K562 (cell line): ENCODE data around the gene SIRT4. TPM values are rescaled to one million over a fixed set of nuclear protein-coding genes. Genes with fewer than 3 reads are reported as not detected.

ENCODE experiments used
- ATAC-seq: fragments of 200-7000 bp; cut with Tn5 transposase; 3 replicates; pipeline ENCODE4 v1.9.1; 2020; ENCODE audit warnings: moderate library complexity
- BruUV-seq: library from RNA; stranded (reverse); fragments of 400-500 nt; replicated peaks from 2 replicates; lab custom pipeline; 2021; lab: Mats Ljungman, UMichigan
- CTCF ChIA-PET: fragments of 300-600 bp; formaldehyde crosslinking; extraction: SDS; loops from one replicate; lab custom pipeline; 2021; ENCODE audit warnings: low intra/inter-chr PET ratio; lab: Yijun Ruan, JAX
- POLR2A ChIA-PET: fragments of 300-600, 350-650 bp; sonication (Branson Sonifier 250); formaldehyde crosslinking; extraction: SDS; loops from one replicate; lab custom pipeline; 2021; ENCODE audit warnings: antibody characterized with exemption, inconsistent platforms; lab: Yijun Ruan, JAX
- DNase-seq, 4 experiments: peaks; one replicate each; pipeline versions ENCODE4 v3.0.0 to v3.0.0-alpha.2; 2011 to 2018; ENCODE audit warnings: low spot score in 3 of 4, mixed read lengths in 3 of 4; ENCODE audit errors: extremely low read depth in 1 of 4
- FAIRE-seq: peaks from 2 replicates; lab custom pipeline; 2011; peaks lifted over from hg19 to GRCh38; lab: Jason Lieb, UNC
- H2AFZ ChIP-seq: 2 replicates; pipeline ENCODE4 v1.6.0; 2011; ENCODE audit warnings: low read depth, low read length, control low read depth, inconsistent platforms
- H3K27ac ChIP-seq: fragments of 200-600 bp; 3 replicates; pipeline ENCODE4 v1.8.0; 2011; ENCODE audit warnings: low read depth, mild to moderate bottlenecking, control low read depth, inconsistent platforms, low read length, moderate library complexity, mixed read lengths; ENCODE audit errors: extremely low read depth
- H3K27me3 ChIP-seq, 2 experiments: fragments of 300-600 bp in 1 of 2; 2 replicates in 1 of 2; 3 replicates in 1 of 2; pipeline versions ENCODE4 v1.6.0 to v1.8.0; 2011; ENCODE audit warnings: inconsistent platforms in 2 of 2, low read length in 2 of 2, mild to moderate bottlenecking in 1 of 2, mixed read lengths in 1 of 2, moderate library complexity in 1 of 2; ENCODE audit not compliant: control insufficient read depth in 2 of 2, insufficient read depth in 2 of 2
- H3K36me3 ChIP-seq: fragments of 300-600 bp; 3 replicates; pipeline ENCODE4 v1.8.0; 2011; ENCODE audit warnings: mild to moderate bottlenecking, low read length, inconsistent platforms; ENCODE audit not compliant: control insufficient read depth, insufficient read depth
- H3K4me1 ChIP-seq, 2 experiments: fragments of 200-600 bp in 1 of 2; replicated peaks in 1 of 2; 2 replicates in 1 of 2; 3 replicates in 1 of 2; pipeline versions ENCODE4 v1.5.1 to v1.8.0; 2011; ENCODE audit warnings: inconsistent platforms in 2 of 2, low read length in 2 of 2, mild to moderate bottlenecking in 1 of 2, mixed read lengths in 1 of 2, moderate library complexity in 1 of 2; ENCODE audit not compliant: control insufficient read depth in 2 of 2, insufficient read depth in 2 of 2
- H3K4me2 ChIP-seq: 2 replicates; pipeline ENCODE4 v1.6.1; 2011; ENCODE audit warnings: low read length, control low read depth, inconsistent platforms, mixed read lengths; ENCODE audit not compliant: insufficient read depth
- H3K4me3 ChIP-seq: fragments of 200-600 bp; sonication (generic), shearing (Covaris generic); 2 replicates; pipeline ENCODE4 v1.5.1; 2016; ENCODE audit warnings: control low read depth, inconsistent platforms
- H3K79me2 ChIP-seq: fragments of 200-600 bp; 3 replicates; pipeline ENCODE4 v1.8.0; 2011; ENCODE audit warnings: low read length, inconsistent platforms; ENCODE audit not compliant: control insufficient read depth, insufficient read depth
- H3K9ac ChIP-seq, 2 experiments: 2 replicates each; pipeline versions ENCODE4 v1.6.0 to v1.6.1; 2011; ENCODE audit warnings: low read depth in 2 of 2, low read length in 2 of 2, control low read depth in 1 of 2, inconsistent platforms in 1 of 2, mild to moderate bottlenecking in 1 of 2, mixed read lengths in 1 of 2; ENCODE audit not compliant: insufficient read depth in 1 of 2
- H3K9me1 ChIP-seq: one replicate; pipeline ENCODE4 v1.6.0; 2011; ENCODE audit warnings: inconsistent platforms, mild to moderate bottlenecking, low read length, moderate library complexity; ENCODE audit not compliant: control insufficient read depth, insufficient read depth
- H3K9me3 ChIP-seq: replicated peaks from 2 replicates; pipeline ENCODE4 v1.5.1; 2011; ENCODE audit warnings: low read depth, low read length, inconsistent platforms; ENCODE audit not compliant: control insufficient read depth, insufficient read depth
- H4K20me1 ChIP-seq: replicated peaks from 2 replicates; pipeline ENCODE4 v1.6.1; 2011; ENCODE audit warnings: low read length, inconsistent platforms, mixed read lengths; ENCODE audit not compliant: control insufficient read depth, insufficient read depth
- FOXK1 ChIP-seq: sonication (generic); formaldehyde crosslinking; IDR thresholded peaks from 2 replicates; pipeline ENCODE4 v1.8.0; 2022; ENCODE audit warnings: missing genetic modification reagents, mild to moderate bottlenecking, borderline replicate concordance
- RAD21 ChIP-seq, 2 experiments: fragments of 250-450 bp in 1 of 2; fragments of 450-650 bp in 1 of 2; sonication (Bioruptor Pico) in 1 of 2; formaldehyde crosslinking in 1 of 2; IDR thresholded peaks in 1 of 2; conservative IDR thresholded peaks in 1 of 2; 2 replicates each; pipeline versions ENCODE4 v1.4.0 to v1.8.0; 2020 to 2022; ENCODE audit warnings: mild to moderate bottlenecking in 2 of 2, moderate library complexity in 1 of 2
- REST ChIP-seq, 2 experiments: fragments of 450-650 bp; formaldehyde crosslinking in 1 of 2; IDR thresholded peaks; 2 replicates each; pipeline versions ENCODE4 v1.4.0 to v1.6.1; 2014 to 2020; ENCODE audit warnings: mild to moderate bottlenecking in 2 of 2, borderline replicate concordance in 1 of 2, low read depth in 1 of 2
- SMC3 ChIP-seq: conservative IDR thresholded peaks from 2 replicates; pipeline ENCODE4 v1.6.1; 2011; ENCODE audit warnings: low read depth, low read length, improper control_type of control experiment; ENCODE audit not compliant: insufficient read depth
- WGBS: fragments of 100-300 bp; shearing (Covaris generic); methylation state at CpG from one replicate; pipeline ENCODE4 v1.1.6; 2016; ENCODE audit warnings: low coverage, mixed read lengths; ENCODE audit not compliant: insufficient coverage; ENCODE audit errors: missing lambda C conversion rate; 5-methylcytosine and 5-hydroxymethylcytosine counted together
- in situ Hi-C: fragments of 300-500 bp; cut with MboI; formaldehyde crosslinking; loops from 4 replicates; pipeline ENCODE4 v1.15.0; 2018; ENCODE audit warnings: inconsistent platforms, mixed read lengths
- intact Hi-C: fragments of 100-400 bp; cut with micrococcal nuclease; formaldehyde crosslinking; loops from 2 replicates; pipeline ENCODE4 v1.14.2; 2022
- polyA plus RNA-seq, 8 experiments: library from polyadenylated mRNA; depleted of rRNA in 4 of 8; stranded (reverse) in 5 of 8; unstranded in 3 of 8; fragments of >200 nt; fragmentation: Nextera tagmentation in 2 of 8; fragmentation: Illumina TruSeq in 1 of 8; extraction: Ambion mirVana in 2 of 8; extraction: Trizol in 1 of 8; gene quantifications; 2 replicates each; pipeline versions ENCODE4 v1.2.1 to v1.2.3, GENCODE V29; 2011 to 2014; ENCODE audit warnings: inconsistent platforms in 1 of 8, missing spikeins in 1 of 8
- total RNA-seq, 7 experiments: library from RNA; depleted of rRNA in 6 of 7; stranded (reverse); fragments of >200 nt in 6 of 7; fragmentation: Illumina TruSeq in 2 of 7; extraction: Trizol in 2 of 7; gene quantifications; 2 replicates each; pipeline versions ENCODE4 v1.2.1 to v1.2.3, GENCODE V29; 2011 to 2021; ENCODE audit warnings: low replicate concordance in 1 of 7
- TF ChIP-seq, protein P1 (sequence below), 3 experiments: IDR thresholded peaks in 2 of 3; conservative IDR thresholded peaks in 1 of 3; 2 replicates each; pipeline ENCODE4 v1.5.1; 2011 to 2012; ENCODE audit warnings: low read length in 3 of 3, mild to moderate bottlenecking in 3 of 3, control low read depth in 2 of 3, improper control_type of control experiment in 1 of 3, inconsistent platforms in 1 of 3, low read depth in 1 of 3, mixed read lengths in 1 of 3, moderate library complexity in 1 of 3; ENCODE audit not compliant: insufficient read depth in 2 of 3

Gene SIRT4
- total and polyA plus RNA-seq, 9 of the 15 experiments (the other 6 are each of a cell fraction or from before 2014, with no cell fraction given) = 0.86 to 5.2 (median 2.4) TPM

- ChIA-PET POLR2A (no interaction called here), CTCF (interaction anchor here (0.6 kb wide), 1 partner anchor 138 kb away, joined by 3 read pairs; no protein-coding TSS in a partner anchor)
- WGBS = 7% methylated on average over 17 of the region's 19 CpGs
- no peaks in the 10 kb centered on the region for H3K79me2 ChIP-seq
- H2AFZ ChIP-seq = no peak overlapping the region
- no peak overlapping the region for H3K27ac ChIP-seq
- no peak overlapping the region for H3K4me2 ChIP-seq
- 0 out of 4 replicates have a peak overlapping the region, but pooled peaks of 1 of the 2 experiments have one; percentile 29 for H3K9ac ChIP-seq
- in situ Hi-C loops (no loop called here), intact Hi-C loops (loop anchor here (5.0 kb wide), 1 partner anchor 131 kb away; no protein-coding TSS in a partner anchor)
- no peaks in the 10 kb centered on the region for H3K9me1 ChIP-seq
- H3K27me3 ChIP-seq = peaks cover 23 to 59% of the 10 kb centered on the region in 2 experiments; a peak in 4 of 5 replicates
- ATAC-seq (peak; percentile 42), FAIRE-seq (no peak), DNase-seq (no peak)
- no TSS peak for BruUV-seq
- H3K36me3 ChIP-seq = no peaks in the 10 kb centered on the region
- no peak overlapping the region for H3K4me3 ChIP-seq
- H3K4me1 ChIP-seq = peaks cover 0 to 24% of the 10 kb centered on the region in 2 experiments; a peak in 3 of 5 replicates
- H3K9me3 ChIP-seq = no peaks in the 10 kb centered on the region
- H4K20me1 ChIP-seq = peaks cover 14% of the 10 kb centered on the region; the same call in 1 of the 2 replicates
- TF ChIP-seq, protein P1, sequence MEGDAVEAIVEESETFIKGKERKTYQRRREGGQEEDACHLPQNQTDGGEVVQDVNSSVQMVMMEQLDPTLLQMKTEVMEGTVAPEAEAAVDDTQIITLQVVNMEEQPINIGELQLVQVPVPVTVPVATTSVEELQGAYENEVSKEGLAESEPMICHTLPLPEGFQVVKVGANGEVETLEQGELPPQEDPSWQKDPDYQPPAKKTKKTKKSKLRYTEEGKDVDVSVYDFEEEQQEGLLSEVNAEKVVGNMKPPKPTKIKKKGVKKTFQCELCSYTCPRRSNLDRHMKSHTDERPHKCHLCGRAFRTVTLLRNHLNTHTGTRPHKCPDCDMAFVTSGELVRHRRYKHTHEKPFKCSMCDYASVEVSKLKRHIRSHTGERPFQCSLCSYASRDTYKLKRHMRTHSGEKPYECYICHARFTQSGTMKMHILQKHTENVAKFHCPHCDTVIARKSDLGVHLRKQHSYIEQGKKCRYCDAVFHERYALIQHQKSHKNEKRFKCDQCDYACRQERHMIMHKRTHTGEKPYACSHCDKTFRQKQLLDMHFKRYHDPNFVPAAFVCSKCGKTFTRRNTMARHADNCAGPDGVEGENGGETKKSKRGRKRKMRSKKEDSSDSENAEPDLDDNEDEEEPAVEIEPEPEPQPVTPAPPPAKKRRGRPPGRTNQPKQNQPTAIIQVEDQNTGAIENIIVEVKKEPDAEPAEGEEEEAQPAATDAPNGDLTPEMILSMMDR (IDR thresholded peaks at IDR 0.05 in 2 of 3, conservative IDR thresholded peaks at IDR 0.05 in 1 of 3; ENCODE audit: insufficient read depth in 2 of 3, low read depth in 1 of 3, low read length in 3 of 3) = peak; percentile 8 to 56 (median 41); a peak in 4 of 6 replicates
- 0 out of 2 replicates have a peak, but pooled peaks have one; percentile 19 for TF ChIP-seq SMC3
- peak in 1 of 2 experiments; percentile 58; a peak in 2 of 4 replicates for TF ChIP-seq RAD21 (CRISPR knock-in tag; conservative IDR thresholded peaks at IDR 0.05 in 1 of 2, IDR thresholded peaks at IDR 0.05 in 1 of 2)
- TF ChIP-seq REST (IDR thresholded peaks at IDR 0.05; ENCODE audit: borderline replicate concordance) = peak; percentile 49; the same call in 1 of the 2 replicates
- TF ChIP-seq REST (CRISPR knock-in tag; IDR thresholded peaks at IDR 0.05; ENCODE audit: low read depth) = no peak
- TF ChIP-seq FOXK1 (CRISPR knock-in tag) = no peak
These were observed 56.4 kb downstream of the SIRT4 start for GRCh38 chr12:120358412-120359100.
